Measurements from ENCODE around the gene BCORL1. TPM values are rescaled to one million over a fixed set of nuclear protein-coding genes. Genes with fewer than 3 reads are reported as not detected.

BCORL1 gene
- total and polyA plus RNA-seq, 2 donors (not counting 1 experiment from before 2014, with no cell fraction given) = 1.1 to 2.8 TPM

- no peaks in the 10 kb centered on the region for H3K27me3 ChIP-seq (ENCODE audit: control insufficient read depth, insufficient read depth, low read length)
- no peak for DNase-seq (ENCODE audit: low read depth in 2 of 2)
- no peaks in the 10 kb centered on the region for H3K9me3 ChIP-seq (ENCODE audit: control insufficient read depth, insufficient read depth, low read depth, low read length)
- H3K9ac ChIP-seq (ENCODE audit: insufficient read depth, low read length) = no peak overlapping the region
- TF ChIP-seq EZH2 (IDR thresholded peaks at IDR 0.05; ENCODE audit: low read length, missing control alignments) = no peak
- no peak for TF ChIP-seq CTCF (conservative IDR thresholded peaks at IDR 0.05 in 1 of 2, IDR thresholded peaks at IDR 0.05 in 1 of 2; ENCODE audit: low read depth in 1 of 2, low read length in 2 of 2)
- peaks cover 2% of the 10 kb centered on the region for H3K36me3 ChIP-seq (ENCODE audit: control insufficient read depth, insufficient read depth, low read length)
- peaks cover 1% of the 10 kb centered on the region for H3K79me2 ChIP-seq (ENCODE audit: control insufficient read depth, insufficient read depth, low read length)
- H3K4me1 ChIP-seq (ENCODE audit: control insufficient read depth, extremely low read depth, insufficient read depth, low read length) = peaks cover 7% of the 10 kb centered on the region
- H2AFZ ChIP-seq (ENCODE audit: low read length) = no peak overlapping the region
- no peaks in the 10 kb centered on the region for H4K20me1 ChIP-seq (ENCODE audit: control insufficient read depth, extremely low read depth, insufficient read depth, low read length)
- no peak overlapping the region for H3K27ac ChIP-seq (ENCODE audit: insufficient read depth, low read length)
- no peak overlapping the region for H3K4me2 ChIP-seq (ENCODE audit: extremely low read depth, insufficient read depth, low read length)
- no peak overlapping the region for H3K4me3 ChIP-seq (replicated peaks in 1 of 4; ENCODE audit: control extremely low read depth in 1 of 4, insufficient read depth in 1 of 4, low read depth in 3 of 4, low read length in 4 of 4)
Measured at GRCh38 chrX:130086447-130087206, 104.2 kb downstream of the BCORL1 start.

GRCh38 chrX:130090364-130090763 is 107.9 kb downstream of the BCORL1 start:
- Histone ChIP-seq H3K4me1 (ENCODE audit: control insufficient read depth, extremely low read depth, insufficient read depth, low read length) (no peaks in the 10 kb centered on the region), H2AFZ (ENCODE audit: low read length) (no peak overlapping the region), H3K27ac (ENCODE audit: insufficient read depth, low read length) (no peak overlapping the region), H3K36me3 (ENCODE audit: control insufficient read depth, insufficient read depth, low read length) (peaks cover 2% of the 10 kb centered on the region), H3K4me2 (ENCODE audit: extremely low read depth, insufficient read depth, low read length) (no peak overlapping the region), H3K9me3 (ENCODE audit: control insufficient read depth, insufficient read depth, low read depth, low read length) (no peaks in the 10 kb centered on the region), H4K20me1 (ENCODE audit: control insufficient read depth, extremely low read depth, insufficient read depth, low read length) (no peaks in the 10 kb centered on the region), H3K79me2 (ENCODE audit: control insufficient read depth, insufficient read depth, low read length) (peaks cover 6% of the 10 kb centered on the region), H3K4me3 (replicated peaks in 1 of 4; ENCODE audit: control extremely low read depth in 1 of 4, insufficient read depth in 1 of 4, low read depth in 3 of 4, low read length in 4 of 4) (no peak overlapping the region), H3K9ac (ENCODE audit: insufficient read depth, low read length) (no peak overlapping the region), H3K27me3 (ENCODE audit: control insufficient read depth, insufficient read depth, low read length) (no peaks in the 10 kb centered on the region)
- no peak for DNase-seq (ENCODE audit: low read depth in 2 of 2)
- no peak for TF ChIP-seq EZH2 (IDR thresholded peaks at IDR 0.05; ENCODE audit: low read length, missing control alignments)
- no peak for TF ChIP-seq CTCF (conservative IDR thresholded peaks at IDR 0.05 in 1 of 2, IDR thresholded peaks at IDR 0.05 in 1 of 2; ENCODE audit: low read depth in 1 of 2, low read length in 2 of 2)

GRCh38 chrX:130091980-130092522 is 109.6 kb downstream of the BCORL1 start:
- H3K79me2 ChIP-seq (ENCODE audit: control insufficient read depth, insufficient read depth, low read length) = peaks cover 8% of the 10 kb centered on the region

More at GRCh38 chrX:130091980-130092522, 109.6 kb downstream of the BCORL1 start:
- Histone ChIP-seq H3K36me3 (ENCODE audit: control insufficient read depth, insufficient read depth, low read length) (no peaks in the 10 kb centered on the region), H3K9ac (ENCODE audit: insufficient read depth, low read length) (no peak overlapping the region), H3K4me3 (replicated peaks in 1 of 4; ENCODE audit: control extremely low read depth in 1 of 4, insufficient read depth in 1 of 4, low read depth in 3 of 4, low read length in 4 of 4) (no peak overlapping the region), H3K4me1 (ENCODE audit: control insufficient read depth, extremely low read depth, insufficient read depth, low read length) (no peaks in the 10 kb centered on the region), H3K9me3 (ENCODE audit: control insufficient read depth, insufficient read depth, low read depth, low read length) (no peaks in the 10 kb centered on the region), H3K27me3 (ENCODE audit: control insufficient read depth, insufficient read depth, low read length) (no peaks in the 10 kb centered on the region), H4K20me1 (ENCODE audit: control insufficient read depth, extremely low read depth, insufficient read depth, low read length) (no peaks in the 10 kb centered on the region), H3K27ac (ENCODE audit: insufficient read depth, low read length) (no peak overlapping the region), H2AFZ (ENCODE audit: low read length) (no peak overlapping the region), H3K4me2 (ENCODE audit: extremely low read depth, insufficient read depth, low read length) (no peak overlapping the region)
- no peak for TF ChIP-seq CTCF (conservative IDR thresholded peaks at IDR 0.05 in 1 of 2, IDR thresholded peaks at IDR 0.05 in 1 of 2; ENCODE audit: low read depth in 1 of 2, low read length in 2 of 2)
- TF ChIP-seq EZH2 (IDR thresholded peaks at IDR 0.05; ENCODE audit: low read length, missing control alignments) = no peak
- no peak for DNase-seq (ENCODE audit: low read depth in 2 of 2)

Data from fibroblast of lung (primary cell).